GM21825 (cell line): Measurements from ENCODE around the gene CHN2.

Experiments used
- ATAC-seq: cut with Tn5 transposase; IDR thresholded peaks from one replicate; pipeline ENCODE4 v1.9.1; 2021; ENCODE audit warnings: mild to moderate bottlenecking, moderate library complexity; ENCODE audit not compliant: unreplicated experiment

CHN2 gene

GRCh38 chr7:29330136-29330535, 135.6 kb downstream of the CHN2 start:
- no peak for ATAC-seq

- no peak for ATAC-seq
These were observed 136.6 kb downstream of the CHN2 start for GRCh38 chr7:29331163-29331562.

GRCh38 chr7:29332042-29332811, 137.7 kb downstream of the CHN2 start:
- ATAC-seq = no peak

GRCh38 chr7:29332875-29333855, 138.6 kb downstream of the CHN2 start:
- ATAC-seq = no peak

- ATAC-seq = no peak
These were observed 140.9 kb downstream of the CHN2 start for GRCh38 chr7:29335188-29336083.

- no peak for ATAC-seq
These were observed 143.1 kb downstream of the CHN2 start for GRCh38 chr7:29337546-29338116.

- no peak for ATAC-seq
These were observed 146.1 kb downstream of the CHN2 start for GRCh38 chr7:29340696-29341095.

GRCh38 chr7:29341156-29341555, 146.6 kb downstream of the CHN2 start:
- ATAC-seq = no peak

- no peak for ATAC-seq
These were observed 148.2 kb downstream of the CHN2 start for GRCh38 chr7:29342761-29343160.

GRCh38 chr7:29343399-29343798, 148.8 kb downstream of the CHN2 start:
- ATAC-seq = no peak

- ATAC-seq = no peak
These were observed 149.9 kb downstream of the CHN2 start for GRCh38 chr7:29344334-29344978.

- ATAC-seq = no peak
These were observed 151.0 kb downstream of the CHN2 start for GRCh38 chr7:29345590-29345989.

GRCh38 chr7:29346231-29346978, 151.8 kb downstream of the CHN2 start:
- no peak for ATAC-seq

GRCh38 chr7:29349362-29349761, 154.8 kb downstream of the CHN2 start:
- no peak for ATAC-seq

GRCh38 chr7:29350351-29350750, 155.8 kb downstream of the CHN2 start:
- no peak for ATAC-seq

- ATAC-seq = no peak
These were observed 157.5 kb downstream of the CHN2 start for GRCh38 chr7:29352041-29352440.

GRCh38 chr7:29353810-29354209, 159.2 kb downstream of the CHN2 start:
- ATAC-seq = no peak

- ATAC-seq = no peak
These were observed 159.8 kb downstream of the CHN2 start for GRCh38 chr7:29354340-29354739.

- ATAC-seq = no peak
These were observed 160.8 kb downstream of the CHN2 start for GRCh38 chr7:29355388-29355787.
